Liver (tissue), 9 donors: ENCODE data around the gene TBCB. TPM values are rescaled to one million over a fixed set of nuclear protein-coding genes. Genes with fewer than 3 reads are reported as not detected.

Experiments
- DNase-seq: peaks from one replicate; pipeline ENCODE4 v3.0.0-alpha.2; 2017; ENCODE audit warnings: low spot score
- H3K27ac ChIP-seq, 2 donors: one replicate each; pipeline ENCODE4 v1.7.0; 2013; ENCODE audit warnings: inconsistent platforms in 2 of 2, low read length in 2 of 2, control low read depth in 1 of 2, low read depth in 1 of 2, mild to moderate bottlenecking in 1 of 2
- H3K27me3 ChIP-seq, 4 donors: one replicate each; pipeline versions ENCODE4 v1.6.1 to v1.7.0; 2013; ENCODE audit warnings: low read length in 3 of 4, inconsistent platforms in 1 of 4, mild to moderate bottlenecking in 1 of 4, moderate library complexity in 1 of 4; ENCODE audit not compliant: control insufficient read depth in 4 of 4, insufficient read depth in 4 of 4
- H3K36me3 ChIP-seq, 4 donors: one replicate each; pipeline versions ENCODE4 v1.6.1 to v1.7.0; 2013; ENCODE audit warnings: low read length in 3 of 4, mild to moderate bottlenecking in 3 of 4, low read depth in 1 of 4, moderate library complexity in 1 of 4; ENCODE audit not compliant: control insufficient read depth in 4 of 4, insufficient read depth in 3 of 4
- H3K4me1 ChIP-seq, 4 donors: one replicate each; pipeline versions ENCODE4 v1.6.1 to v1.7.0; 2013; ENCODE audit warnings: low read length in 3 of 4, mild to moderate bottlenecking in 3 of 4, moderate library complexity in 1 of 4; ENCODE audit not compliant: control insufficient read depth in 4 of 4, insufficient read depth in 4 of 4
- H3K4me3 ChIP-seq, 3 donors: one replicate each; pipeline versions ENCODE4 v1.6.1 to v1.7.0; 2013; ENCODE audit warnings: low read length in 3 of 3, control low read depth in 1 of 3, low read depth in 1 of 3, mild to moderate bottlenecking in 1 of 3
- H3K9ac ChIP-seq, 2 donors: one replicate each; pipeline ENCODE4 v1.7.0; 2013; ENCODE audit warnings: low read length in 2 of 2, mild to moderate bottlenecking in 2 of 2, moderate library complexity in 2 of 2, control low read depth in 1 of 2, low read depth in 1 of 2
- H3K9me3 ChIP-seq, 4 donors: one replicate each; pipeline versions ENCODE4 v1.6.1 to v1.7.0; 2013; ENCODE audit warnings: low read length in 3 of 4; ENCODE audit not compliant: control insufficient read depth in 4 of 4
- ATF3 ChIP-seq: IDR thresholded peaks from 2 replicates; pipeline ENCODE4 v1.6.1; 2016; ENCODE audit warnings: antibody characterized with exemption
- CTCF ChIP-seq: fragments of 150-350 bp; IDR thresholded peaks from 2 replicates; pipeline ENCODE4 v1.5.1; 2017; ENCODE audit warnings: improper control_type of control experiment, low read depth, low read length; ENCODE audit not compliant: missing input control
- EGR1 ChIP-seq, 2 donors: IDR thresholded peaks; 2 replicates each; pipeline ENCODE4 v1.6.1; 2016 to 2018; ENCODE audit warnings: antibody characterized with exemption in 2 of 2, low read depth in 2 of 2
- FOXA1 ChIP-seq: IDR thresholded peaks from 2 replicates; pipeline ENCODE4 v1.6.1; 2016; ENCODE audit warnings: antibody characterized with exemption
- FOXA2 ChIP-seq: IDR thresholded peaks from 2 replicates; pipeline ENCODE4 v1.6.1; 2016; ENCODE audit warnings: antibody characterized with exemption
- GABPA ChIP-seq, 2 donors: IDR thresholded peaks in 1 of 2; conservative IDR thresholded peaks in 1 of 2; 2 replicates each; pipeline ENCODE4 v1.6.1; 2016; ENCODE audit warnings: antibody characterized with exemption in 2 of 2, mild to moderate bottlenecking in 1 of 2, moderate library complexity in 1 of 2
- HNF4A ChIP-seq, 2 donors: conservative IDR thresholded peaks; 2 replicates each; pipeline ENCODE4 v1.6.1; 2016; ENCODE audit warnings: antibody characterized with exemption in 2 of 2, mild to moderate bottlenecking in 2 of 2
- HNF4G ChIP-seq: IDR thresholded peaks from 2 replicates; pipeline ENCODE4 v1.6.1; 2016; ENCODE audit warnings: antibody characterized with exemption
- JUND ChIP-seq, 2 donors: IDR thresholded peaks; 2 replicates each; pipeline ENCODE4 v1.6.1; 2016; ENCODE audit warnings: antibody characterized with exemption in 2 of 2
- MAX ChIP-seq: IDR thresholded peaks from 2 replicates; pipeline ENCODE4 v1.6.1; 2016; ENCODE audit warnings: antibody characterized with exemption
- NR2F2 ChIP-seq: IDR thresholded peaks from 2 replicates; pipeline ENCODE4 v1.6.1; 2016; ENCODE audit warnings: antibody characterized with exemption
- RAD21 ChIP-seq, 2 donors: IDR thresholded peaks; 2 replicates each; pipeline ENCODE4 v1.6.1; 2016; ENCODE audit warnings: antibody characterized with exemption in 2 of 2, mild to moderate bottlenecking in 2 of 2
- REST ChIP-seq: IDR thresholded peaks from 2 replicates; pipeline ENCODE4 v1.6.1; 2016; ENCODE audit warnings: antibody characterized with exemption, mild to moderate bottlenecking
- RXRA ChIP-seq, 2 donors: IDR thresholded peaks; 2 replicates each; pipeline ENCODE4 v1.6.1; 2017 to 2018; ENCODE audit warnings: antibody characterized with exemption in 2 of 2, mild to moderate bottlenecking in 1 of 2
- SP1 ChIP-seq: IDR thresholded peaks from 2 replicates; pipeline ENCODE4 v1.6.1; 2018; ENCODE audit warnings: antibody characterized with exemption, mild to moderate bottlenecking
- TAF1 ChIP-seq: conservative IDR thresholded peaks from 2 replicates; pipeline ENCODE4 v1.6.1; 2016; ENCODE audit warnings: antibody characterized with exemption, mild to moderate bottlenecking
- YY1 ChIP-seq: IDR thresholded peaks from 2 replicates; pipeline ENCODE4 v1.6.1; 2016; ENCODE audit warnings: antibody characterized with exemption, mild to moderate bottlenecking
- ZBTB33 ChIP-seq: IDR thresholded peaks from 2 replicates; pipeline ENCODE4 v1.6.1; 2016; ENCODE audit warnings: antibody characterized with exemption
- WGBS: extraction: QIAGEN DNeasy Blood & Tissue Kit; methylation state at CpG from one replicate; pipeline ENCODE4 v1.1.7; 2013; 5-methylcytosine and 5-hydroxymethylcytosine counted together
- polyA plus RNA-seq, 2 donors: library from polyadenylated mRNA; stranded (reverse) in 1 of 2; unstranded in 1 of 2; fragments of 200-250 nt in 1 of 2; fragments of >200 nt in 1 of 2; fragmentation: Nextera tagmentation in 1 of 2; extraction: Ambion mirVana in 1 of 2; gene quantifications; one replicate each; pipeline versions ENCODE4 v1.2.1 to v1.2.3, GENCODE V29; 2013 to 2015
- total RNA-seq, 2 donors: library from RNA; depleted of rRNA; stranded (reverse); fragments of >200 nt; gene quantifications; one replicate each; pipeline ENCODE4 v1.2.3, GENCODE V29; 2014
- donor health status: healthy.
- donor health status: healthy.
- donor health status: healthy.
- donor health status: healthy.
- donor health status: healthy.

TBCB gene
- total and polyA plus RNA-seq, 4 donors = 29.8 to 61.3 (median 39.8) TPM

GRCh38 chr19:36139473-36140303 lies 24.4 kb downstream of the TBCB start, which contains the start of gene CAPNS1:
Gene CAPNS1 (plus strand): TSS chr19:36140066. CDS start chr19:36141012, 946 bp downstream.
- H3K9ac ChIP-seq = peak within 1 kb of the TSS; percentile 98 to 100
- WGBS = under 1% methylated on average over 75 of the region's 75 CpGs
- peak; percentile 97 for DNase-seq
- TF ChIP-seq ZBTB33 (no peak), TAF1 (peak; percentile 49), NR2F2 (no peak), ATF3 (peak; percentile 45), MAX (no peak), FOXA1 (no peak), RAD21 (IDR thresholded peaks at IDR 0.05) (peak in 1 of 2 donors; percentile 8), EGR1 (IDR thresholded peaks at IDR 0.05; ENCODE audit: low read depth in 2 of 2) (no peak), YY1 (peak; percentile 52), HNF4A (conservative IDR thresholded peaks at IDR 0.05) (peak in 1 of 2 donors; percentile 2), JUND (IDR thresholded peaks at IDR 0.05) (peak; percentile 71 to 93), SP1 (peak; percentile 58), REST (peak; percentile 59), HNF4G (no peak), FOXA2 (no peak), RXRA (IDR thresholded peaks at IDR 0.05) (peak in 1 of 2 donors; percentile 29), CTCF (peak; percentile 17), GABPA (IDR thresholded peaks at IDR 0.05 in 1 of 2, conservative IDR thresholded peaks at IDR 0.05 in 1 of 2) (peak in 1 of 2 donors; percentile 43)
- no peaks in the 10 kb centered on the region for H3K9me3 ChIP-seq
- peaks cover 6 to 16% (median 9%) of the 10 kb centered on the region in 4 donors for H3K36me3 ChIP-seq
- H3K27me3 ChIP-seq = no peaks in the 10 kb centered on the region
- H3K4me1 ChIP-seq = peaks cover 4 to 14% (median 8%) of the 10 kb centered on the region in 4 donors
- peak within 1 kb of the TSS; percentile 92 to 98 (median 93) for H3K4me3 ChIP-seq
- H3K27ac ChIP-seq = peak within 1 kb of the TSS; percentile 98 to 99
